Daoy (cell line): Measurements from ENCODE around the gene ARL10. TPM values are rescaled to one million over a fixed set of nuclear protein-coding genes. Genes with fewer than 3 reads are reported as not detected.

Source experiments
- DNase-seq: peaks from one replicate; pipeline ENCODE4 v3.0.0-alpha.2; 2015; ENCODE audit warnings: low read depth
- total RNA-seq: library from RNA; depleted of rRNA; stranded (reverse); fragments of >200 nt; shearing (Covaris generic); gene quantifications from 2 replicates; pipeline ENCODE4 v1.2.3, GENCODE V29; 2014

Gene ARL10
- total RNA-seq, 1 experiment from 2014 or later = 1.6 TPM

GRCh38 chr5:176361437-176362232, 3.7 kb upstream of the ARL10 start, which contains the start of gene KIAA1191:
KIAA1191 (minus strand) TSS chr5:176361764; CDS start chr5:176359508, 2,256 bp downstream.
- DNase-seq = peak; percentile 94

- DNase-seq = no peak
Observed at GRCh38 chr5:176362233-176362490, 3.1 kb upstream of the ARL10 start.

GRCh38 chr5:176364765-176365350, 429 bp upstream of the ARL10 start:
- no peak for DNase-seq

- no peak for DNase-seq
Observed at GRCh38 chr5:176366232-176366894, 1.1 kb downstream of the ARL10 start.

GRCh38 chr5:176368726-176369125, 3.4 kb downstream of the ARL10 start:
- DNase-seq = no peak

- DNase-seq = no peak
Observed at GRCh38 chr5:176369934-176370711, 4.8 kb downstream of the ARL10 start.

- DNase-seq = peak; percentile 34
Observed at GRCh38 chr5:176371621-176372539, 6.6 kb downstream of the ARL10 start.

- no peak for DNase-seq
Observed at GRCh38 chr5:176373100-176373818, 8.0 kb downstream of the ARL10 start.

GRCh38 chr5:176379881-176380280, 14.6 kb downstream of the ARL10 start:
- DNase-seq = no peak

- no peak for DNase-seq
Observed at GRCh38 chr5:176381423-176381822, 16.1 kb downstream of the ARL10 start.

GRCh38 chr5:176381979-176382378, 16.7 kb downstream of the ARL10 start:
- DNase-seq = no peak

GRCh38 chr5:176382721-176383120, 17.4 kb downstream of the ARL10 start:
- no peak for DNase-seq

- DNase-seq = no peak
Observed at GRCh38 chr5:176383248-176383905, 18.1 kb downstream of the ARL10 start.

- no peak for DNase-seq
Observed at GRCh38 chr5:176383961-176384360, 18.7 kb downstream of the ARL10 start.

GRCh38 chr5:176384366-176384930, 19.2 kb downstream of the ARL10 start:
- DNase-seq = no peak

- DNase-seq = no peak
Observed at GRCh38 chr5:176384991-176385390, 19.7 kb downstream of the ARL10 start.

- DNase-seq = no peak
Observed at GRCh38 chr5:176386491-176386890, 21.2 kb downstream of the ARL10 start.

- DNase-seq = no peak
Observed at GRCh38 chr5:176387384-176387925, 22.2 kb downstream of the ARL10 start.

- peak; percentile 41 for DNase-seq
Observed at GRCh38 chr5:176388003-176388443, 22.7 kb downstream of the ARL10 start.
